A549 (cell line): ENCODE measurements around the gene PDE8B. TPM values are rescaled to one million over a fixed set of nuclear protein-coding genes. Genes with fewer than 3 reads are reported as not detected.

ENCODE experiments used
- ATAC-seq, 2 experiments: fragments of 200-7000 bp in 1 of 2; fragments of >200 bp in 1 of 2; cut with Nextera tagmentation in 1 of 2; cut with Tn5 transposase in 1 of 2; 3 replicates each; pipeline versions ENCODE4 v1.8.0 to v1.9.1; 2018 to 2020; ENCODE audit warnings: mild to moderate bottlenecking in 1 of 2, moderate library complexity in 1 of 2
- CTCF ChIA-PET: fragments of 300-600 bp; sonication (Branson Sonifier 250); formaldehyde crosslinking; extraction: SDS; loops from one replicate; lab custom pipeline; 2021; ENCODE audit warnings: antibody characterized with exemption, inconsistent platforms; lab: Yijun Ruan, JAX
- POLR2A ChIA-PET: fragments of 350-600 bp; formaldehyde crosslinking; extraction: SDS; loops from one replicate; lab custom pipeline; 2021; ENCODE audit warnings: antibody characterized with exemption, inconsistent platforms; lab: Yijun Ruan, JAX
- DNase-seq, 2 experiments: peaks; one replicate each; pipeline versions ENCODE4 v3.0.0 to v3.0.0-alpha.2; 2011 to 2016; ENCODE audit warnings: low read depth in 1 of 2, low spot score in 1 of 2
- FAIRE-seq: peaks from 2 replicates; lab custom pipeline; 2011; peaks lifted over from hg19 to GRCh38; lab: Jason Lieb, UNC
- H3K27ac ChIP-seq, 2 experiments: fragments of >200 bp; sonication (Bioruptor Twin); formaldehyde crosslinking; 3 replicates each; pipeline ENCODE4 v1.5.1; 2016 to 2017
- H3K4me1 ChIP-seq: fragments of >200 bp; sonication (Bioruptor Twin); formaldehyde crosslinking; 3 replicates; pipeline ENCODE4 v1.6.1; 2016
- H3K4me2 ChIP-seq: fragments of >200 bp; sonication (Bioruptor Twin); formaldehyde crosslinking; 3 replicates; pipeline ENCODE4 v1.6.1; 2016
- H3K4me3 ChIP-seq: fragments of >200 bp; sonication (Bioruptor Twin); formaldehyde crosslinking; 3 replicates; pipeline ENCODE4 v1.5.1; 2016
- H3K9me3 ChIP-seq: fragments of >200 bp; sonication (Bioruptor Twin); formaldehyde crosslinking; 3 replicates; pipeline ENCODE4 v1.6.1; 2016
- ATOH8 ChIP-seq: fragments of 250-450 bp; sonication (Bioruptor Pico); IDR thresholded peaks from 2 replicates; pipeline ENCODE4 v1.5.0; 2020; ENCODE audit warnings: low read depth, mild to moderate bottlenecking, moderate library complexity
- BHLHE40 ChIP-seq: IDR thresholded peaks from 2 replicates; pipeline ENCODE4 v1.6.1; 2012; ENCODE audit warnings: low read depth, low read length, inconsistent platforms
- CHD4 ChIP-seq: fragments of 200-600 bp; sonication (generic); IDR thresholded peaks from 2 replicates; pipeline ENCODE4 v1.6.1; 2016; ENCODE audit warnings: antibody characterized with exemption, mild to moderate bottlenecking, borderline replicate concordance
- E2F6 ChIP-seq: IDR thresholded peaks from 2 replicates; pipeline ENCODE4 v1.6.1; 2012; ENCODE audit warnings: low read depth, borderline replicate concordance
- ELK1 ChIP-seq: fragments of 150-350 bp; IDR thresholded peaks from 2 replicates; pipeline ENCODE4 v1.6.1; 2014; ENCODE audit warnings: low read depth, mild to moderate bottlenecking, low read length
- EP300 ChIP-seq, 2 experiments: fragments of >200 bp; sonication (Bioruptor Twin); formaldehyde crosslinking; IDR thresholded peaks; 2 replicates in 1 of 2; 3 replicates in 1 of 2; pipeline ENCODE4 v1.6.1; 2016 to 2017
- FOXS1 ChIP-seq: fragments of 250-450 bp; sonication (Bioruptor Pico); IDR thresholded peaks from 2 replicates; pipeline ENCODE4 v1.5.0; 2020; ENCODE audit warnings: mild to moderate bottlenecking, moderate library complexity
- HDAC2 ChIP-seq: fragments of 200-600 bp; sonication (generic); IDR thresholded peaks from 2 replicates; pipeline ENCODE4 v1.6.1; 2016
- HES2 ChIP-seq: fragments of >200 bp; sonication (Bioruptor Twin); formaldehyde crosslinking; IDR thresholded peaks from 2 replicates; pipeline ENCODE4 v1.6.1; 2016
- HEYL ChIP-seq: fragments of 250-450 bp; sonication (Bioruptor Pico); IDR thresholded peaks from 2 replicates; pipeline ENCODE4 v1.8.0; 2021; ENCODE audit warnings: mild to moderate bottlenecking, moderate library complexity
- HMGXB4 ChIP-seq: fragments of 250-450 bp; sonication (Bioruptor Pico); IDR thresholded peaks from 2 replicates; pipeline ENCODE4 v1.5.0; 2021; ENCODE audit warnings: mild to moderate bottlenecking, moderate library complexity, borderline replicate concordance
- HOXA7 ChIP-seq: fragments of 250-450 bp; sonication (Bioruptor Pico); IDR thresholded peaks from 2 replicates; pipeline ENCODE4 v1.5.0; 2020; ENCODE audit warnings: mild to moderate bottlenecking, moderate library complexity
- HOXB5 ChIP-seq: fragments of 250-450 bp; sonication (Bioruptor Pico); IDR thresholded peaks from 2 replicates; pipeline ENCODE4 v1.5.0; 2020; ENCODE audit warnings: mild to moderate bottlenecking, moderate library complexity
- JUNB ChIP-seq: fragments of >200 bp; sonication (Bioruptor Twin); formaldehyde crosslinking; IDR thresholded peaks from 2 replicates; pipeline ENCODE4 v1.6.1; 2016
- KDM5A ChIP-seq: fragments of 200-600 bp; sonication (generic); IDR thresholded peaks from 2 replicates; pipeline ENCODE4 v1.6.1; 2016; ENCODE audit warnings: antibody characterized with exemption, mild to moderate bottlenecking
- MAZ ChIP-seq: fragments of 150-350 bp; IDR thresholded peaks from 2 replicates; pipeline ENCODE4 v1.6.1; 2014; ENCODE audit warnings: antibody characterized with exemption, low read depth, low read length, borderline replicate concordance
- NFE2L2 ChIP-seq: fragments of 150-350 bp; conservative IDR thresholded peaks from 2 replicates; pipeline ENCODE4 v1.6.1; 2014; ENCODE audit warnings: low read length
- NR3C1 ChIP-seq: fragments of >200 bp; sonication (Bioruptor Twin); formaldehyde crosslinking; IDR thresholded peaks from 3 replicates; pipeline ENCODE4 v1.6.1; 2017
- RAD21 ChIP-seq, 2 experiments: fragments of >200 bp in 1 of 2; sonication (Bioruptor Twin) in 1 of 2; formaldehyde crosslinking in 1 of 2; IDR thresholded peaks in 1 of 2; conservative IDR thresholded peaks in 1 of 2; 2 replicates in 1 of 2; 3 replicates in 1 of 2; pipeline ENCODE4 v1.6.1; 2012 to 2018; ENCODE audit warnings: inconsistent platforms in 1 of 2
- RARB ChIP-seq: fragments of 250-450 bp; sonication (Bioruptor Pico); IDR thresholded peaks from 2 replicates; pipeline ENCODE4 v1.8.0; 2021; ENCODE audit warnings: mild to moderate bottlenecking, moderate library complexity
- USF2 ChIP-seq: fragments of 450-650 bp; IDR thresholded peaks from 2 replicates; pipeline ENCODE4 v1.6.1; 2014; ENCODE audit warnings: antibody characterized with exemption
- ZC3H11A ChIP-seq: fragments of 450-650 bp; IDR thresholded peaks from 2 replicates; pipeline ENCODE4 v1.6.1; 2014; ENCODE audit warnings: antibody characterized with exemption, mild to moderate bottlenecking
- ZNF302 ChIP-seq: fragments of 250-450 bp; sonication (Bioruptor Pico); IDR thresholded peaks from 2 replicates; pipeline ENCODE4 v1.9.0; 2021; ENCODE audit warnings: inconsistent platforms, mild to moderate bottlenecking, moderate library complexity
- WGBS: methylation state at CpG from one replicate; pipeline ENCODE4 v1.1.6; 2017; ENCODE audit errors: missing lambda C conversion rate; 5-methylcytosine and 5-hydroxymethylcytosine counted together
- polyA plus RNA-seq, 4 experiments: library from polyadenylated mRNA; depleted of rRNA in 3 of 4; stranded (reverse); fragments of >200 nt; fragmentation: RNase III in 1 of 4; extraction: RNeasy Plus Mini Kit Qiagen cat#74134 plus additional on column Dnase treatment in 1 of 4; gene quantifications; 2 replicates in 3 of 4; 3 replicates in 1 of 4; pipeline ENCODE4 v1.2.3, GENCODE V29; 2011 to 2017

The PDE8B gene
- polyA plus RNA-seq, 2 of the 4 experiments (the other 2 are of a cell fraction), result 2.0 to 4.0 TPM

- 87% methylated on average over 4 of the region's 4 CpGs for WGBS
- ATAC-seq (no peak), DNase-seq (no peak), FAIRE-seq (no peak)
- Histone ChIP-seq H3K27ac (no peak overlapping the region), H3K4me2 (no peak overlapping the region), H3K4me3 (no peak overlapping the region), H3K9me3 (no peaks in the 10 kb centered on the region)
- ChIA-PET POLR2A (no interaction called here), CTCF (interaction anchor here (0.9 to 2.0 kb wide), 4 partner anchors 12 to 79 kb away, joined by 3 to 8 read pairs (median 4); no protein-coding TSS in a partner anchor)
- TF ChIP-seq RARB (CRISPR knock-in tag), result no peak
- no peak for TF ChIP-seq CHD4
- no peak for TF ChIP-seq ELK1
- no peak for TF ChIP-seq HES2
- no peak for TF ChIP-seq HOXA7 (CRISPR knock-in tag)
- TF ChIP-seq MAZ, result no peak
- no peak for TF ChIP-seq ZNF302 (CRISPR knock-in tag)
- no peak for TF ChIP-seq NR3C1
- TF ChIP-seq RAD21 (conservative IDR thresholded peaks at IDR 0.05 in 1 of 2, IDR thresholded peaks at IDR 0.05 in 1 of 2), result no peak
- no peak for TF ChIP-seq FOXS1 (CRISPR knock-in tag)
- no peak for TF ChIP-seq HMGXB4 (CRISPR knock-in tag)
- no peak for TF ChIP-seq E2F6
- TF ChIP-seq EP300 (IDR thresholded peaks at IDR 0.05), result no peak
- no peak for TF ChIP-seq ATOH8 (CRISPR knock-in tag)
- no peak for TF ChIP-seq KDM5A
- TF ChIP-seq HDAC2, result no peak
- TF ChIP-seq, all 56 proteins: peak for 0
- peaks cover 11% of the 10 kb centered on the region; the same call in 1 of the 3 replicates for H3K4me1 ChIP-seq
Measured at GRCh38 chr5:77223653-77224052, 13.2 kb downstream of the PDE8B start.

GRCh38 chr5:77224672-77225355 is 14.3 kb downstream of the PDE8B start:
- Histone ChIP-seq H3K4me1 (peaks cover 11% of the 10 kb centered on the region; the same call in 1 of the 3 replicates), H3K27ac (no peak overlapping the region), H3K4me2 (no peak overlapping the region), H3K4me3 (no peak overlapping the region), H3K9me3 (no peaks in the 10 kb centered on the region)
- ChIA-PET POLR2A (no interaction called here), CTCF (interaction anchor here (0.9 kb wide), 1 partner anchor 14 kb away, joined by 4 read pairs; no protein-coding TSS in a partner anchor)
- TF ChIP-seq NFE2L2 (no peak), BHLHE40 (no peak), CHD4 (no peak), EP300 (IDR thresholded peaks at IDR 0.05) (no peak), JUNB (no peak), NR3C1 (no peak), USF2 (no peak), HOXB5 (no peak), ZC3H11A (no peak), ELK1 (no peak), HEYL (CRISPR knock-in tag) (no peak), HES2 (no peak)
- 67% methylated on average over 1 of the region's 1 CpG for WGBS
- ATAC-seq, result no peak
- FAIRE-seq, result peak; percentile 7
- DNase-seq, result peak in 1 of 2 experiments; percentile 29
